DMS79 (cell line): Measurements from ENCODE around the gene TRPC4AP.

Experiments
- DNase-seq: peaks from one replicate; lab custom pipeline; 2025; lab: John Stamatoyannopoulos, UW

Gene TRPC4AP

DNA sequence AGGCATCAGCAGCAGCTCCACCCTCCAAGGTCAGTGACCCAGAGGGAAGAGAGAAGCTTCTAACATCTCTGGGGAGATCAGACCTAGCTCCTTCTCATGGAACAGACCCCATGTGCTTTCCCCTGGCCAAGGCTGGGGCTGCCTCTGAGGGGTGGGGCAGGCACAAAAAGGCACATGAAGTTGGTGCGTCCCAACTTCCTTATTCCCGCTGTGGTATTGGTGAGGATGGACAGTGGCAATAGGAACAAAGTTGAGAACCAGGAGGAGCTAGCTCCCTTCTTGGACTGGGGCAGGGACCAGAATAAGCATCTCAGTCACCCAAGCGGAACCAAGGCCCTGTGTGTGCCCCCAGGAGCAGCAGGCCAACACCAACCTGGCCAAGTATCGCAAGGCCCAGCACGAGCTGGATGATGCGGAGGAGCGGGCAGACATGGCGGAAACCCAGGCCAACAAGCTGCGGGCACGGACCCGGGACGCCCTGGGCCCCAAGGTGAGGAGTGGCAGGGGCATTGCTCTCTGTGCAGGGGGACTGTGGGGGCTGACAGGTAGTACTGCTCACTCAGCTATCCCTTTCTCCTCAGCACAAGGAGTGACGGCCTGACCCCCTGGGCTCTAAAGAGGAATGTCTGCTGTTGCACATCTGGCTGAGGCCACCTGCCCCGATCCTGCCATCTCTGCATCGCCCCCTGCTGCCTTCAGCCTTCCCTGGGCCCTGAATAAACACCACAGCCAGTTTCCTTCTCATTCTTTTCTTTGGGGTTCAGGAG is 90.8 kb downstream of the TRPC4AP start:
- no peak for DNase-seq

DNA sequence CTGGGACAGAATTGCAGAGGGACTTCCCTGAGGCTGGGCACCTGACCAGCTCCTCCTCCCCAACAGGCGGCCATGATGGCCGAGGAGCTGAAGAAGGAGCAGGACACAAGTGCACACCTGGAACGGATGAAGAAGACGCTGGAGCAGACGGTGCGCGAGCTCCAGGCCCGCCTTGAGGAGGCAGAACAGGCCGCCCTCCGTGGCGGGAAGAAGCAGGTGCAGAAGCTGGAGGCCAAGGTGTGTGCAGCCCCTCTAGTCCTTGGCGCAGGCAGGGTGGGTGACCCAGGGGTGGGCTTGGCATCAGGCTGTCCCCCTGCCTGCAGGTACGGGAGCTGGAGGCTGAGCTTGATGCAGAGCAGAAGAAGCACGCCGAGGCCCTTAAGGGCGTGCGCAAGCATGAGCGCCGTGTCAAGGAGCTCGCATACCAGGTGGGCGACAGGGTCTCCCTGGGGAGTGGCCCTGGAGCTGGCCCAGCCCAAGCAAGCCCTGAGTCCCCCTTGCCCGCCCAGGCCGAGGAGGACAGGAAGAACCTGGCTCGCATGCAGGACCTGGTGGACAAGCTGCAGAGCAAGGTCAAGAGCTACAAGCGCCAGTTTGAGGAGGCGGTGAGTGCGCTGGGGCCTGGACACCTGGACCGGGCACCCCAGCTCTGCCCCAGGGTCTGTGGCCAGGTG is 91.5 kb downstream of the TRPC4AP start:
- DNase-seq = no peak

DNA sequence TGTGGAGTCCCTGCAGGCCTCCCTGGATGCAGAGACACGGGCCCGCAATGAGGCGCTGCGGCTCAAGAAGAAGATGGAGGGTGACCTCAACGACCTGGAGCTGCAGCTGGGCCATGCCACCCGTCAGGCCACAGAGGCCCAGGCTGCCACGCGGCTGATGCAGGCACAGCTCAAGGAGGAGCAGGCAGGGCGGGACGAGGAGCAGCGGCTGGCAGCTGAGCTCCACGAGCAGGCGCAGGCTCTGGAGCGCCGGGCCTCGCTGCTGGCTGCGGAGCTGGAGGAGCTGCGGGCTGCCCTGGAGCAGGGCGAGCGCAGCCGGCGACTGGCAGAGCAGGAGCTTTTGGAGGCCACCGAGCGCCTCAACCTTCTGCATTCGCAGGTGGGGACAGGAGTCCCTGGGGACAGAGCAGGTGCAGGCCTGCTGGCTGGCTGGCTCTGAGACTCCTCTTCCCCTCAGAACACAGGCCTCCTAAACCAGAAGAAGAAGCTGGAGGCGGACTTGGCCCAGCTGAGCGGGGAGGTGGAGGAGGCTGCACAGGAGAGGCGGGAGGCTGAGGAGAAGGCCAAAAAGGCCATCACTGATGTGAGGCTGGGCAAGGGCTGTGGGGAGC is 92.2 kb downstream of the TRPC4AP start:
- DNase-seq = no peak

DNA sequence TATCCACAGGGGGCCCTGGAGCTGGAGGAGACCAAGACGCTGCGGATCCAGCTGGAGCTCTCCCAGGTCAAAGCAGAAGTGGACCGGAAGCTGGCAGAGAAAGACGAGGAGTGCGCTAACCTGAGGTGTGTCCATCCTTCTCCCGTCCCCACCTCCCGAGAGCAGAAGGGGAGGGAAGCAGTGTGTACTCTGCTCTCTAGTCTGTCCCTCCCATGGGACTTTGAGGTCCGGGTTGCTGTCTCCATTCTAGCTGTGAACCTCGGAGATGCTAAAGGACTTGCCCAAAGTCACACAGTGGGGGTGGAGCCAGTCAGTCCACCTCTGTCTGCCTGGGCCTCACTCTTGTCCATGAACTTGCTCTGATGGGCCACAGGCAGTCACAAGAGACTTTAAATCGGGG is 92.8 kb downstream of the TRPC4AP start:
- no peak for DNase-seq

DNA sequence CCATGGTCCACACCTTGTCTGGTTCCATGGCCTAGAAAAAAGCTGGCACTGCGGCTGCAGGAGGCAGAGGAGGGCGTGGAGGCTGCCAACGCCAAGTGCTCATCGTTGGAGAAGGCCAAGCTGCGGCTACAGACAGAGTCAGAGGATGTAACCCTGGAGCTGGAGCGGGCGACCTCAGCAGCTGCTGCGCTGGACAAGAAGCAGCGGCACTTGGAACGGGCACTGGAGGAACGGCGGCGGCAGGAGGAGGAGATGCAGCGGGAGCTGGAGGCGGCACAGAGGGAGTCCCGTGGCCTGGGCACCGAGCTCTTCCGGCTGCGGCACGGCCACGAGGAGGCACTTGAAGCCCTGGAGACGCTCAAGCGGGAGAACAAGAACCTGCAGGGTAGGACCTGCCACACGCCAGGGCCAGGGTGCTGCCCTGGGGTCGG is 93.6 kb downstream of the TRPC4AP start:
- DNase-seq = no peak

DNA sequence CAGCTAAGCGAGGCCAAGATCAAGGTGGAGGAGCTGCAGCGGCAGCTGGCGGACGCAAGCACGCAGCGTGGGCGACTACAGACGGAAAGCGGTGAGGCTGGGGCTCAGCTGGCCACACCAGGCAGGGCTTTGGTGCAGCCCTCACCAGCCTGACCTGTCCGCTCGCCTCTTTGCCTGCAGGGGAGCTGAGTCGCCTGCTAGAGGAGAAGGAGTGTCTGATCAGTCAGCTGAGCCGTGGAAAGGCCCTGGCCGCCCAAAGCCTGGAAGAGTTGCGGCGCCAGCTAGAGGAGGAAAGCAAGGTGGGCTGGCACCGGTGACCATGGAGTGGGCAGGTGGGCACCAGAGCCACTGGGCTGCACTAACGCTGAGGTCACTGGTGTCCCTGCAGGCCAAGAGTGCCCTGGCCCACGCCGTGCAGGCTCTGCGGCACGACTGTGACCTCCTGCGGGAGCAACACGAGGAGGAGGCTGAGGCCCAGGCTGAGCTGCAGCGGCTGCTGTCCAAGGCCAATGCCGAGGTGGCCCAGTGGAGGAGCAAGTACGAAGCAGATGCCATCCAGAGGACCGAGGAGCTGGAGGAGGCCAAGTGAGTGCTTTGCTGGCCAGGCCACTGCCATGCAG is 94.2 kb downstream of the TRPC4AP start:
- no peak for DNase-seq

DNA sequence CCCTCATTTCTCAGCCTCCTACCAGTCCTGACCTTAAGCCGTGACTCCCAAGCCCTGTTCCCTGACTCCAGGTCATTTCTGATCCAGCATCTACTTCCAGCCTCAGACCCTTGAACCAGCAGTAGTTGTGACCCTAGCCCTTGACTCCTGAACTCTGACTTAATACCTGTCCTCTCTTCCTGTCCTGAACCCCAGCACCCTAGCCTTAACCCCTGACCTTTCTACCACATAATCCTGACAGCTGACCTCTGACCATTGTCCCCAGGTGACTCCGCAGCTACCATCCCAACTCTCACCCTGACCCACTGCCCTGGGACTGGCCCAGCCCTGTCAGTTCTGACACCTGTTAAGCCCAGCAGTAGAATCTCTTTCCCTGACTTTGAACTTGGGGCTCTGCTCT is 94.8 kb downstream of the TRPC4AP start:
- no peak for DNase-seq

DNA sequence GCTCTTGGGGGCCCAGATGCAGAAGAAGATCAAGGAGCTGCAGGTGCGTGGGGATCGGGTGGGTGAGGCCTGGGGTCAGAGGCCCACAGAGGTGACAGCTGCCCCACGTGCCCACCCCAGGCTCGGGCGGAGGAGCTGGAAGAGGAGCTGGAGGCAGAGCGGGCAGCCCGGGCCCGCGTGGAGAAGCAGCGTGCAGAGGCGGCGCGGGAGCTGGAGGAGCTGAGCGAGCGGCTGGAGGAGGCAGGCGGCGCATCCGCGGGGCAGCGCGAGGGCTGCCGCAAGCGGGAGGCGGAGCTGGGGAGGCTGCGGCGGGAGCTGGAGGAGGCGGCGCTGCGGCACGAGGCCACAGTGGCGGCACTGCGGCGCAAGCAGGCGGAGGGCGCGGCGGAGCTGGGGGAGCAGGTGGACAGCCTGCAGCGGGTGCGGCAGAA is 95.5 kb downstream of the TRPC4AP start:
- no peak for DNase-seq

DNA sequence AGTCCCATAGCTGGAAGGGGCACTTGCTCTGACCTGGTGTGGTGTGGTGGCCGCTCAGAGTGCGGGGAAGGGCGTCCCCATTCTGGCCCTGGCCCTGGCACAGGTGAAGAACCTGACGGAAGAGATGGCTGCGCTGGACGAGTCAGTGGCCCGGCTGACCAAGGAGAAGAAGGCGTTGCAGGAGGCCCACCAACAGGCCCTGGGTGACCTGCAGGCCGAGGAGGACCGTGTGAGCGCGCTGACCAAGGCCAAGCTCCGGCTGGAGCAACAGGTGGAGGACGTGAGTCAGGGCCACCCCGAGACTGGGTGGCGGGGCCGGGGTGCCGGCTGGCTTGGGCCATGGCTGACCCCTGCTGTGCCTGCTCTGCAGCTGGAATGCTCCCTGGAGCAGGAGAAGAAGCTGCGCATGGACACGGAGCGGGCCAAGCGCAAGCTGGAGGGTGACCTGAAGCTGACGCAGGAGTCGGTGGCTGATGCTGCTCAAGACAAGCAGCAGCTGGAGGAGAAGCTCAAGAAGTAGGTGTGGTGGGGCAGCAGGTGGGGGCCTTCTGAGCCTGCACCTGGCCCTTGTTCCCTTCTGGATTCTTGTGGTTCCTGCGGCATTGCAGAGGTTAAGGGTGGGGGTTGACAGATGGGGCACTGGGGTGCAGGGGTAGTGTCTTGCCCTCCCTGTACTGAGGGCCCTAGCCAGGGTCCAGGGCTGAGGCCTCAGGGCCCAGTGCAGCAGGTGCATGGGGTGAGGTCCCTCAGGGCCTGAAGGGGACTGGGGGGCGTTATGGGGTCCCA is 96.2 kb downstream of the TRPC4AP start:
- no peak for DNase-seq

DNA sequence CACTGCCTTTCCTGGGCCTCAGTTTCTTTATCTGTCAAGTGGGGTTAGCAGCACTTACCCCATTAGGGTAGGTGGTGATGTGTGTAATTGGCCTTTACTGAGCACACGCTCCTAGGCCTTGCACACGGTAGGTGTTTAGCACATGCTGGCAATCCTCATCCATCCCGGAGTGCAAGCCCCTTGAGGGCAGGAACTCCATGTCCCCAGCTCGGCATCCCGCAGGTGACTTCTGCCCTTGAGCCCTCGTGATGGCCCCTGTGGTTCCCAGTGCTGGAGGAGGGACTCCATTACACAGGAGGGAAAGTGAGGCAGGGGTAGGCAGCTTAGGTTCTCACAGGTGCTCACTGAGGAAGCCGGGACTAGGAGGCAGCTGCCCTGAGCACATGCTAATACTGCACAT is 96.9 kb downstream of the TRPC4AP start:
- no peak for DNase-seq

DNA sequence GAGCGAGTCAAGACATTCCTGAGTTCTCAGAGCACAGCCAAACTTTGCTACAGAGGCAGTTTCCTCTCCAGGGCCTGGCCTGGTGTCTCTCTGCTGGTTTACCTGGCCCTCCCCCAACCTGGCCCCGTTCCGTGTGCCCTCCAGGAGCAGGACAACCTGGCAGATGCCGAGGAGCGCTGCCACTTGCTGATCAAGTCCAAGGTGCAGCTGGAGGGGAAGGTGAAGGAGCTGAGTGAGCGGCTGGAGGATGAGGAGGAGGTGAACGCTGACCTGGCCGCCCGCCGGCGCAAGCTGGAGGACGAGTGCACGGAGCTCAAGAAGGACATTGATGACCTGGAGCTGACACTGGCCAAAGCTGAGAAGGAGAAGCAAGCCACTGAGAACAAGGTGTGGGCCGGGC is 97.4 kb downstream of the TRPC4AP start:
- no peak for DNase-seq

DNA sequence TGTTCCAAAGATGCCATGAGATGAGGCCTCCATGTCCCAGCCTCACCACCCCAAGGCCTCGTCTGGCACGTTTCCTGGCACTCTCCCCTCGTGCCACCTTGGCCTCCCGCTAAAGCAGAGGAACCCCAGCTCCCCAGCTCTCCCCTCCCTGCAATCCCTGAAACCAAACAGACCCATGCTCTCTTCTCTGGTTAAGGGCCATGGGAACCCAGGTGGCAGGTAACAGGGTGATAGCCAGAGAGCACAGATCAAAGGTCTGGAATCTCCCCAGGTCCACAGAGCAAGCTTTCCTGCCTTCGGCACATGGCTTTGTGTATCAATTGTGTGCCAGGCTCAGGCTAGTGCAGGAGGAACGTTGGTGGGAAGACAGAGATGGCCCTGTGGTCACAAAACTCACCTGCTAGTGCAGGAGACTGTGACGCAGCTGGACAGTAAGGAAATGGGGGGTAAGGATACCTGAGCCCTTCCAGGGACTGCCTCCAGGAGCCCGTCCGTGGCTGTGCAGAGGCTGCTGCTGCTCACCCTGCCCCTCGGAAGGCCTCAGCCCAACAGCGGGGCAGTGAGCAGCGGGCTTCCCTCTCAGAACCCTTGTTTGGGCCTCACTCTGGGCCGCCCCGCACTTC is 98.0 kb downstream of the TRPC4AP start:
- no peak for DNase-seq

DNA sequence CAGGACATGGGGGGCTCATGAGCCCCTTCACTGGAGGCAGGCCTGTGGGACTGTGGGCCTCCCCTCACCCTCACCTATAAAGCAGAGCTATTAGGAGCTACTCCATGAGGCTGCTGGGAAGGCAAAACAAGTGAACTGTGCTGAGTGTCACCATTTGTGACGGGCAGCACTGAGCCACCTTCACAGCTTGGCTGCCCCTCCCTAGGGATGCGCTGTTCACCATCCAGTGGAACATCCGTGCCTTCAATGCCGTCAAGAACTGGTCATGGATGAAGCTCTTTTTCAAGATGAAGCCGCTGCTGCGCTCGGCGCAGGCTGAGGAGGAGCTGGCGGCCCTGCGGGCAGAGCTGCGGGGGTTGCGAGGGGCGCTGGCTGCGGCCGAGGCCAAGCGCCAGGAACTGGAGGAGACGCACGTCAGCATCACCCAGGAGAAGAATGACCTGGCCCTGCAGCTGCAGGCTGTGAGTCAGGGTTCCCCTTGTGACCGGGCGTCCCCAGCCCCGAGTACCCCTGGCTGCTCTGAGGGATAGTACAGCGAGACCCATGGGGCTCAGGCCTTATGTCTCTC is 98.6 kb downstream of the TRPC4AP start:
- no peak for DNase-seq

DNA sequence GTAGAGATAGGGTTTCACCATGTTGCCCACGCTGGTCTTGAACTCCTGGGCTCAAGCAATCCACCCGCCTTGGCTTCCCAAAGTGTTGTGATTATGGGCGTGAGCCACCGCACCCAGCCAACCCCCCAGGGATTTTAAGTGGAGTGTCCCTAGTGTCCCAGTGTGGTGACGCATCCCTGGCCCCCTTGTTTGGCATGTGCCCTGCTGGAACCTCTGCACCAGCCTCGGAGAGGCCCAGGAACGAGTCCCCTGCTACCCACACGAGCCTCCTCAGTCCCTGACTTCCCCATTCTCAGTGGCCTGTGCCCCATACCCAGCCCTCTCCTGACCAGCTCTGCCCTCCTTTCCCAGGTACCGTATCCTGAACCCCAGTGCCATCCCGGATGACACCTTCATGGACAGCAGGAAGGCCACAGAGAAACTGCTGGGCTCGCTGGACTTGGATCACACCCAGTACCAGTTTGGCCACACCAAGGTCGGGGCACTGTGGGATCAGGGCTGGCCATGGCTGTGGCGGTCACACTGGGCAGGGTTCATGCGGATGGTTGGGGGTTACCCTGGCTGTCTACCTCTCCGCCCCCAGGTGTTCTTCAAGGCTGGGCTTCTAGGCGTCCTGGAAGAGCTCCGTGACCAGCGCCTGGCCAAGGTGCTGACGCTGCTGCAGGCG is 99.7 kb downstream of the TRPC4AP start:
- DNase-seq = no peak

DNA sequence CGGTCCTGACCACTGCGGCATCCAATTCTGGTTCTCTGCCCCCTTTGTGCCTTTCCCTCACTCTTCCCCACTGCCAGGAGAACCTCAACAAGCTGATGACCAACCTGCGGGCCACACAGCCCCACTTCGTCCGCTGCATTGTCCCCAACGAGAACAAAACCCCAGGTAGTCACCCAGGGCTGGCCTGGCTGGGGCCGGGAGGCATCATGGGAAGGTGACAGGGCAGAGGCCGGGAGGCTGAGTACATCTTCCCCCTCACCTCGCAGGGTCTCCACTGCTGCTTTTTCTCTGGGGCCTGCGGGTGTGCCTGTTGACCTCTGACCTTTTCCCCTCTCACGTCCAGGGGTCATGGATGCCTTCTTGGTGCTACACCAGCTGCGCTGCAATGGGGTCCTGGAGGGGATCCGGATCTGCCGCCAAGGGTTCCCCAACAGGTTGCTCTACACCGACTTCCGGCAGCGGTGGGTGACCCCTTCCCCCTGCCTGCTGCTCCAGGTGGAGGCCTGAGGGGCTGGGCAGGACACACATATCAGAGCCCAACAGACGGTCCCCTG is 101.9 kb downstream of the TRPC4AP start:
- no peak for DNase-seq

DNA sequence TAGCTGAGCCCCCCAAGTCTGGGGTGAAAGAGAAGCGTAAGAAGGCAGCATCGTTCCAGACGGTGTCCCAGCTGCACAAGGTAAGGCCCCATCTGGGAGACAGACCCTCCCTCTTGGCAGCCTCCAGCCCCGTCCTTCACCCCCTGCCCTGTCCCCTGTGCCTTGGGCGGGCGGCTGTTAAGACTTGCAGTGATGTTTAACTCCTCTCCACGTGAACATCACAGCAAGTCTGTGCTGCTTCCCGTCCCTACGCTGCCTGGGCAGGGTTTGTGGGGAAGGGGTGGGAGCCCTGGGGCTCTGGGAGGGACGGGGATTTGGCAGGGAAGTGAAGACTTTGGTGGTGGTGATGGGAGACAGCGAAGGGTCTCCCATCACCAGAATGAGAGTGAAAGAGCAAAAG is 102.4 kb downstream of the TRPC4AP start:
- DNase-seq = no peak

DNA sequence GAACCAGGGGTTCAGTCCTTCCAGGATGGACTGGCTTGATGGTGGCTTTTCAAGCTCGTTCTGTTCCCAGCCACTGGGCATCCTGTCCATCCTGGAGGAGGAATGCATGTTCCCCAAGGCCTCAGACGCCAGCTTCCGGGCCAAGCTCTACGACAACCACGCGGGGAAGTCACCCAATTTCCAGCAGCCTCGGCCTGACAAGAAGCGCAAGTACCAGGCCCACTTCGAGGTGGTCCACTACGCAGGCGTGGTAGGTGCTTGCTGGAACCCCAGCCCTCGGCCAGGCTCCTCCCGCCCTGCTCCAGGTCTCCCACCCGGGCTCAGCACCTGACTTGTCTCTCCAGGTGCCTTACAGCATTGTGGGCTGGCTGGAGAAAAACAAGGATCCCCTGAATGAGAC is 102.9 kb downstream of the TRPC4AP start:
- no peak for DNase-seq

DNA sequence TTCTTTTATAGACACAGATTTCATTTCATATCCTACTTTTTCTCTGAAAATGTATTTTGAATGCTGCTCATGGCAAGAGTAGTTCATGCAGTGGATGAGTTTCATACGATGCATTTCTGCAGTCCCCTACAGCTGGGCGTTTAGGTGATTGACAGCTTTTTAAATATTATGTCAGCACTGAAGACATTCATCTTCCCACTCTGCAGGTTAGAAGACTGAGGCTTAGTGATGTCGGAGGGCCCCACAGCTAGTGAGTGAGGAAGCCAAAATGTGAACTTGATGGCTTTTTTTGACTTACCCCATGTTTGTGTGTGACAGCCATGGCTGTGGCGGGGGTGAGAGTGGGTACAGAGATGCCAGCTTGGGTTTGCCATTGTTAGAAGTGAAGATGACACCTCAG is 103.5 kb downstream of the TRPC4AP start:
- no peak for DNase-seq

DNA sequence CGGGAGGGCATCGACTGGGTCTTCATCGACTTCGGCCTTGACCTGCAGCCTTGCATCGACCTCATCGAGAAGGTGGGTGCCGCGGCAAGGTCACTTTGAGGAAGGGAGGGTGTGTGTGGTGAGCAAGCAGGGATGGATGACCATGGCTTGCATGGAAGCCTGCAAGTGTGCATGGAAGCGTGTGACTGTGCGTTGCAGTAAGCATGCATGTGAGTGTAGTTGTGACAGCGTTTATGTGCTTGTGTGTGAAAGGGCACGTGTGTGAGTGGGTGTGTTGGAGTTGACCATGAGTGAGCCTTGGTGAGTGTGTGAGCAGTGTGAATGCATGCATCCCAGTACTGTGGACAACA is 104.4 kb downstream of the TRPC4AP start:
- no peak for DNase-seq
